K562 (cell line): ENCODE measurements around the gene CHCHD4. TPM values are rescaled to one million over a fixed set of nuclear protein-coding genes. Genes with fewer than 3 reads are reported as not detected.
"Not testable (repeated sequence)": the region's sequence is repeated elsewhere in the genome, so short reads cannot be mapped to it uniquely, and the experiment has no call there.

Source experiments
- ATAC-seq: fragments of 200-7000 bp; cut with Tn5 transposase; 3 replicates; pipeline ENCODE4 v1.9.1; 2020; ENCODE audit warnings: moderate library complexity
- BruUV-seq: library from RNA; stranded (reverse); fragments of 400-500 nt; replicated peaks from 2 replicates; lab custom pipeline; 2021; lab: Mats Ljungman, UMichigan
- CTCF ChIA-PET: fragments of 300-600 bp; formaldehyde crosslinking; extraction: SDS; loops from one replicate; lab custom pipeline; 2021; ENCODE audit warnings: low intra/inter-chr PET ratio; lab: Yijun Ruan, JAX
- POLR2A ChIA-PET: fragments of 300-600, 350-650 bp; sonication (Branson Sonifier 250); formaldehyde crosslinking; extraction: SDS; loops from one replicate; lab custom pipeline; 2021; ENCODE audit warnings: antibody characterized with exemption, inconsistent platforms; lab: Yijun Ruan, JAX
- DNase-seq, 4 experiments: peaks; one replicate each; pipeline versions ENCODE4 v3.0.0 to v3.0.0-alpha.2; 2011 to 2018; ENCODE audit warnings: low spot score in 3 of 4, mixed read lengths in 3 of 4; ENCODE audit errors: extremely low read depth in 1 of 4
- FAIRE-seq: peaks from 2 replicates; lab custom pipeline; 2011; peaks lifted over from hg19 to GRCh38; lab: Jason Lieb, UNC
- H2AFZ ChIP-seq: 2 replicates; pipeline ENCODE4 v1.6.0; 2011; ENCODE audit warnings: low read depth, low read length, control low read depth, inconsistent platforms
- H3K27ac ChIP-seq: fragments of 200-600 bp; 3 replicates; pipeline ENCODE4 v1.8.0; 2011; ENCODE audit warnings: low read depth, mild to moderate bottlenecking, control low read depth, inconsistent platforms, low read length, moderate library complexity, mixed read lengths; ENCODE audit errors: extremely low read depth
- H3K27me3 ChIP-seq, 2 experiments: fragments of 300-600 bp in 1 of 2; 2 replicates in 1 of 2; 3 replicates in 1 of 2; pipeline versions ENCODE4 v1.6.0 to v1.8.0; 2011; ENCODE audit warnings: inconsistent platforms in 2 of 2, low read length in 2 of 2, mild to moderate bottlenecking in 1 of 2, mixed read lengths in 1 of 2, moderate library complexity in 1 of 2; ENCODE audit not compliant: control insufficient read depth in 2 of 2, insufficient read depth in 2 of 2
- H3K36me3 ChIP-seq: fragments of 300-600 bp; 3 replicates; pipeline ENCODE4 v1.8.0; 2011; ENCODE audit warnings: mild to moderate bottlenecking, low read length, inconsistent platforms; ENCODE audit not compliant: control insufficient read depth, insufficient read depth
- H3K4me1 ChIP-seq, 2 experiments: fragments of 200-600 bp in 1 of 2; replicated peaks in 1 of 2; 2 replicates in 1 of 2; 3 replicates in 1 of 2; pipeline versions ENCODE4 v1.5.1 to v1.8.0; 2011; ENCODE audit warnings: inconsistent platforms in 2 of 2, low read length in 2 of 2, mild to moderate bottlenecking in 1 of 2, mixed read lengths in 1 of 2, moderate library complexity in 1 of 2; ENCODE audit not compliant: control insufficient read depth in 2 of 2, insufficient read depth in 2 of 2
- H3K4me2 ChIP-seq: 2 replicates; pipeline ENCODE4 v1.6.1; 2011; ENCODE audit warnings: low read length, control low read depth, inconsistent platforms, mixed read lengths; ENCODE audit not compliant: insufficient read depth
- H3K4me3 ChIP-seq: fragments of 200-600 bp; sonication (generic), shearing (Covaris generic); 2 replicates; pipeline ENCODE4 v1.5.1; 2016; ENCODE audit warnings: control low read depth, inconsistent platforms
- H3K79me2 ChIP-seq: fragments of 200-600 bp; 3 replicates; pipeline ENCODE4 v1.8.0; 2011; ENCODE audit warnings: low read length, inconsistent platforms; ENCODE audit not compliant: control insufficient read depth, insufficient read depth
- H3K9ac ChIP-seq, 2 experiments: 2 replicates each; pipeline versions ENCODE4 v1.6.0 to v1.6.1; 2011; ENCODE audit warnings: low read depth in 2 of 2, low read length in 2 of 2, control low read depth in 1 of 2, inconsistent platforms in 1 of 2, mild to moderate bottlenecking in 1 of 2, mixed read lengths in 1 of 2; ENCODE audit not compliant: insufficient read depth in 1 of 2
- H3K9me1 ChIP-seq: one replicate; pipeline ENCODE4 v1.6.0; 2011; ENCODE audit warnings: inconsistent platforms, mild to moderate bottlenecking, low read length, moderate library complexity; ENCODE audit not compliant: control insufficient read depth, insufficient read depth
- H3K9me3 ChIP-seq: replicated peaks from 2 replicates; pipeline ENCODE4 v1.5.1; 2011; ENCODE audit warnings: low read depth, low read length, inconsistent platforms; ENCODE audit not compliant: control insufficient read depth, insufficient read depth
- H4K20me1 ChIP-seq: replicated peaks from 2 replicates; pipeline ENCODE4 v1.6.1; 2011; ENCODE audit warnings: low read length, inconsistent platforms, mixed read lengths; ENCODE audit not compliant: control insufficient read depth, insufficient read depth
- CHD2 ChIP-seq: IDR thresholded peaks from 2 replicates; pipeline ENCODE4 v1.6.1; 2011; ENCODE audit warnings: low read depth, low read length
- HDAC2 ChIP-seq: fragments of 450-650 bp; IDR thresholded peaks from 2 replicates; pipeline ENCODE4 v1.6.1; 2016; ENCODE audit warnings: mild to moderate bottlenecking
- NRF1 ChIP-seq, 2 experiments: fragments of 450-650 bp; IDR thresholded peaks in 1 of 2; conservative IDR thresholded peaks in 1 of 2; 2 replicates each; pipeline ENCODE4 v1.6.1; 2014; ENCODE audit warnings: mild to moderate bottlenecking in 2 of 2
- PHF20 ChIP-seq: fragments of 450-650 bp; IDR thresholded peaks from 2 replicates; pipeline ENCODE4 v1.6.1; 2018; ENCODE audit not compliant: partially characterized antibody
- SMAD2 ChIP-seq: fragments of 150-350 bp; IDR thresholded peaks from 2 replicates; pipeline ENCODE4 v1.6.1; 2014; ENCODE audit warnings: low read depth, mild to moderate bottlenecking, low read length
- TRIM28 ChIP-seq: fragments of 450-650 bp; IDR thresholded peaks from 2 replicates; pipeline ENCODE4 v1.6.1; 2017
- ZNF431 ChIP-seq: sonication (generic); formaldehyde crosslinking; IDR thresholded peaks from 2 replicates; pipeline ENCODE4 v1.8.0; 2022; ENCODE audit warnings: mild to moderate bottlenecking, missing genetic modification reagents
- WGBS: fragments of 100-300 bp; shearing (Covaris generic); methylation state at CpG from one replicate; pipeline ENCODE4 v1.1.6; 2016; ENCODE audit warnings: low coverage, mixed read lengths; ENCODE audit not compliant: insufficient coverage; ENCODE audit errors: missing lambda C conversion rate; 5-methylcytosine and 5-hydroxymethylcytosine counted together
- in situ Hi-C: fragments of 300-500 bp; cut with MboI; formaldehyde crosslinking; loops from 4 replicates; pipeline ENCODE4 v1.15.0; 2018; ENCODE audit warnings: inconsistent platforms, mixed read lengths
- intact Hi-C: fragments of 100-400 bp; cut with micrococcal nuclease; formaldehyde crosslinking; loops from 2 replicates; pipeline ENCODE4 v1.14.2; 2022
- polyA plus RNA-seq, 8 experiments: library from polyadenylated mRNA; depleted of rRNA in 4 of 8; stranded (reverse) in 5 of 8; unstranded in 3 of 8; fragments of >200 nt; fragmentation: Nextera tagmentation in 2 of 8; fragmentation: Illumina TruSeq in 1 of 8; extraction: Ambion mirVana in 2 of 8; extraction: Trizol in 1 of 8; gene quantifications; 2 replicates each; pipeline versions ENCODE4 v1.2.1 to v1.2.3, GENCODE V29; 2011 to 2014; ENCODE audit warnings: inconsistent platforms in 1 of 8, missing spikeins in 1 of 8
- total RNA-seq, 7 experiments: library from RNA; depleted of rRNA in 6 of 7; stranded (reverse); fragments of >200 nt in 6 of 7; fragmentation: Illumina TruSeq in 2 of 7; extraction: Trizol in 2 of 7; gene quantifications; 2 replicates each; pipeline versions ENCODE4 v1.2.1 to v1.2.3, GENCODE V29; 2011 to 2021; ENCODE audit warnings: low replicate concordance in 1 of 7

CHCHD4 gene
- total and polyA plus RNA-seq, 9 of the 15 experiments (the other 6 are each of a cell fraction or from before 2014, with no cell fraction given), result 55.4 to 225 (median 77.2) TPM

DNA sequence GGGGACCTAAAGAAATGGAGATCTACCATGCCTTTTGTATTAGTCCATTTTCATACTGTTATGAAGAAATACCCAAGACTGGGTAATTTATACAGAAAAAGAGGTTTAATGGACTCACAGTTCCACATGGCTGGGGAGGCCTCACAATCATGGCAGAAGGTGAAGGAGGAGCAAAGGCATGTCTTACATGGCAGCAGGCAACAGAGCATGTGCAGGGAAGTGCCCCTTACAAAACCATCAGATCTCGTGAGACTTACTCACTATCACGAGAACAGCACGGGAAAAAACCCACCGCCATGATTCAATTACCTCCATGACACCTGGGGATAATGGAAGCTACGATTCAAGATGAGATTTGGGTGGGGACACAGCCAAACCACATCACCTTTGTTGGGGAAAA lies 37.2 kb downstream of the CHCHD4 start:
- in situ Hi-C loops, H3K27ac ChIP-seq, H3K9me1 ChIP-seq, H3K79me2 ChIP-seq, intact Hi-C loops, H3K9me3 ChIP-seq, ATAC-seq, FAIRE-seq, H3K27me3 ChIP-seq, CTCF ChIA-PET, H3K9ac ChIP-seq, H4K20me1 ChIP-seq, H3K4me3 ChIP-seq, H2AFZ ChIP-seq, DNase-seq, H3K36me3 ChIP-seq, H3K4me1 ChIP-seq, BruUV-seq, H3K4me2 ChIP-seq: not testable (repeated sequence)
- WGBS, result under 1% methylated on average over 5 of the region's 5 CpGs
- TF ChIP-seq CHD2, result peak; percentile 48; the same call in 1 of the 2 replicates
- peak in 1 of 2 experiments; percentile 40; a peak in 2 of 4 replicates for TF ChIP-seq NRF1 (conservative IDR thresholded peaks at IDR 0.05 in 1 of 2, IDR thresholded peaks at IDR 0.05 in 1 of 2)
- peak; percentile 93 for TF ChIP-seq ZNF431 (CRISPR knock-in tag)
- POLR2A ChIA-PET, result interaction anchor here (0.7 kb wide), 1 partner anchor 47 kb away, joined by 3 read pairs; no protein-coding TSS in a partner anchor

DNA sequence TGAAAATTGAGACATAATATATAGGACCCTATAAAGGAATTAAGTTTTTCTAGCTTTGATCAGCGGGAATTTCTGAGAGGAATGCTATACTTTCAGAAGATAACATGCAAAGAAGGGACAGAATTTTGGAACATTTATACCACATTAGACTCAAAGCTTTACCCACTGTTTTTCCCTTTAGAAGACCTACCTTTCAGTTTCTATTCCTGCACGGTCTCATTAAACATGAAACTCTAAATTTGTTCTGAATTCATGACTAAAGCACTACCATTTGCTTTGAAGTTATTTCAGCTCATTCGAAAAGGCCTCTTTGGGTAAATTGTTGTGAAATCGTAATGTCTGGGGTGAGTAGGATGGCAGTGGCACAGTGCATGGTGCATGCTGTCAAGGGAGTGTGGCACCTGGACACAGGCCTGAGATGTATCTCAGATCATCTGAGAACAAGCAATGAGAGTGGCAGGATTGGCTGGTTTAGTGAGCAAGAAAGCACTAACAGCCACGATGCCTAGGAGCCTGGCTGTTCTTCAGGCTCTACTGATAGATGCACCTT lies 42.5 kb downstream of the CHCHD4 start:
- H3K4me3 ChIP-seq, result no peak overlapping the region
- no peaks in the 10 kb centered on the region for H4K20me1 ChIP-seq
- intact Hi-C loops (no loop called here), in situ Hi-C loops (no loop called here)
- H3K27me3 ChIP-seq, result peaks cover 6 to 9% of the 10 kb centered on the region in 2 experiments; a peak in 2 of 5 replicates
- 0 out of 2 replicates have a peak, but pooled peaks cover 2% of the 10 kb centered on the region for H3K9me3 ChIP-seq
- no peaks in the 10 kb centered on the region for H3K4me1 ChIP-seq
- TF ChIP-seq HDAC2 (no peak), TRIM28 (no peak), SMAD2 (no peak), PHF20 (no peak)
- ChIA-PET CTCF (no interaction called here), POLR2A (interaction anchor here (0.7 to 1.5 kb wide), 5 partner anchors 11 to 481 kb away, joined by 3 to 5 read pairs (median 3); no protein-coding TSS in a partner anchor)
- DNase-seq (no peak), ATAC-seq (no peak), FAIRE-seq (no peak)
- WGBS, result 1% methylated on average over 5 of the region's 5 CpGs
- no peaks in the 10 kb centered on the region for H3K36me3 ChIP-seq
- BruUV-seq, result no TSS peak
- H2AFZ ChIP-seq, result no peak overlapping the region
- no peak overlapping the region for H3K9ac ChIP-seq
- H3K79me2 ChIP-seq, result no peaks in the 10 kb centered on the region
- no peak overlapping the region for H3K27ac ChIP-seq
- H3K9me1 ChIP-seq, result no peaks in the 10 kb centered on the region
- no peak overlapping the region for H3K4me2 ChIP-seq
